ENCODE data around the gene SREBF1. TPM values are rescaled to one million over a fixed set of nuclear protein-coding genes. Genes with fewer than 3 reads are reported as not detected.

The SREBF1 gene
- total RNA-seq, 2 experiments from 2014 or later: 103 to 116 TPM

DNA sequence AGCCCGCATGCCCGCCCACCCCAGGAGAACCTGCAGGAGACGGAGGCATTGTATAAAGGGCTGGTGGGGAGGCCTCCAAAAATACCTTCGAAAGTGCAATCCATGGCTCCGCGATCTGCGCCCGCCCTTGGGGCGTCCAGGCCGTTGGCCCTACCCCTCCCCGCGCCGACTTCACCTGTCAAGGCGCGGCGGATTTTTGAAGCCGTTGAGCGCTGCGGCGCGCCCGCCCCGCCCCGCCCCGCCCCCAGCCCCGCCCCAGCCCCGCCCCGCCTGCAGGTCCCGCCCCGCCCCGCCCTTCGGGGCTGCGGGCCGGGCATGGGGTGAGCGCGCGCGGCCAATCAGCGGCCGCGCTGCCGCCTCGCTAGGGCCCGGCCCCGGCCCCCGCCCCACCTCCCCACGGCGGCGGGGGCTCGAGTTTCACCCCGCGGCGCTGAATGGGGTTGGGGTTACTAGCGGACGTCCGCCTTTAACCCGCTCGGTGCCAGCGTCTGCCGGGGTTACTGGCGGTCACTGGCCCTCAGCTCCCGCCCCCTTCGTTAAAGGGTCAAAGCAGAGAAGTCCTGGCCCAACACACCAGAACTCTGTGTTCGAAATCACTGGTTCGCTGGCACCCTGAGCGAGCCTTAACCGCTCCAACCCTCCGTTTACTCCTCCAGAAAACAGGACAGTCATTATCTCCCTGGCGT is 13.2 kb downstream of the SREBF1 start:
- ATAC-seq (peak; percentile 77), DNase-seq (peak; percentile 86)
- intact Hi-C loops (cut with micrococcal nuclease): no loop called here
- H3K27ac Mint-ChIP-seq: peak overlapping the region; percentile 97
- POLR2A ChIA-PET: interaction anchor here (1.7 to 22.2 kb wide), 4 partner anchors 8 to 26 kb away, joined by 7 to 617 read pairs (median 140); partner anchors contain the start of gene SREBF1
- H3K4me3 Mint-ChIP-seq: peak overlapping the region; percentile 75
- H3K36me3 Mint-ChIP-seq (ENCODE audit: low read depth): peaks cover 57% of the 10 kb centered on the region
- no peaks in the 10 kb centered on the region for H3K27me3 Mint-ChIP-seq
- H3K9me3 Mint-ChIP-seq: no peaks in the 10 kb centered on the region
- peaks cover 95% of the 10 kb centered on the region for H3K4me1 Mint-ChIP-seq (ENCODE audit: low read depth)
- CTCF ChIA-PET: no interaction called here
- TF ChIP-seq, protein P1, sequence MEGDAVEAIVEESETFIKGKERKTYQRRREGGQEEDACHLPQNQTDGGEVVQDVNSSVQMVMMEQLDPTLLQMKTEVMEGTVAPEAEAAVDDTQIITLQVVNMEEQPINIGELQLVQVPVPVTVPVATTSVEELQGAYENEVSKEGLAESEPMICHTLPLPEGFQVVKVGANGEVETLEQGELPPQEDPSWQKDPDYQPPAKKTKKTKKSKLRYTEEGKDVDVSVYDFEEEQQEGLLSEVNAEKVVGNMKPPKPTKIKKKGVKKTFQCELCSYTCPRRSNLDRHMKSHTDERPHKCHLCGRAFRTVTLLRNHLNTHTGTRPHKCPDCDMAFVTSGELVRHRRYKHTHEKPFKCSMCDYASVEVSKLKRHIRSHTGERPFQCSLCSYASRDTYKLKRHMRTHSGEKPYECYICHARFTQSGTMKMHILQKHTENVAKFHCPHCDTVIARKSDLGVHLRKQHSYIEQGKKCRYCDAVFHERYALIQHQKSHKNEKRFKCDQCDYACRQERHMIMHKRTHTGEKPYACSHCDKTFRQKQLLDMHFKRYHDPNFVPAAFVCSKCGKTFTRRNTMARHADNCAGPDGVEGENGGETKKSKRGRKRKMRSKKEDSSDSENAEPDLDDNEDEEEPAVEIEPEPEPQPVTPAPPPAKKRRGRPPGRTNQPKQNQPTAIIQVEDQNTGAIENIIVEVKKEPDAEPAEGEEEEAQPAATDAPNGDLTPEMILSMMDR (IDR thresholded peaks at IDR 0.05): no peak

- no peak for ATAC-seq
- Mint-ChIP-seq H3K36me3 (ENCODE audit: low read depth) (peaks cover 57% of the 10 kb centered on the region), H3K4me1 (ENCODE audit: low read depth) (peaks cover 88% of the 10 kb centered on the region), H3K9me3 (no peaks in the 10 kb centered on the region), H3K27me3 (no peaks in the 10 kb centered on the region), H3K4me3 (peak overlapping the region; percentile 71), H3K27ac (peak overlapping the region; percentile 55)
- POLR2A ChIA-PET: interaction anchor here (0.6 to 22.2 kb wide), 7 partner anchors 11 to 216 kb away, joined by 3 to 617 read pairs (median 3); partner anchors contain the start of genes ATPAF2, GID4 and SREBF1
- DNase-seq: no peak
- TF ChIP-seq, protein P1 (IDR thresholded peaks at IDR 0.05): no peak
- CTCF ChIA-PET: interaction anchor here (0.6 to 1.4 kb wide), 5 partner anchors 10 to 31 kb away, joined by 3 to 7 read pairs (median 4); partner anchors contain the start of gene SREBF1
- intact Hi-C loops (cut with micrococcal nuclease): no loop called here
These were observed 14.2 kb downstream of the SREBF1 start for GRCh38 chr17:17822616-17823015.

DNA sequence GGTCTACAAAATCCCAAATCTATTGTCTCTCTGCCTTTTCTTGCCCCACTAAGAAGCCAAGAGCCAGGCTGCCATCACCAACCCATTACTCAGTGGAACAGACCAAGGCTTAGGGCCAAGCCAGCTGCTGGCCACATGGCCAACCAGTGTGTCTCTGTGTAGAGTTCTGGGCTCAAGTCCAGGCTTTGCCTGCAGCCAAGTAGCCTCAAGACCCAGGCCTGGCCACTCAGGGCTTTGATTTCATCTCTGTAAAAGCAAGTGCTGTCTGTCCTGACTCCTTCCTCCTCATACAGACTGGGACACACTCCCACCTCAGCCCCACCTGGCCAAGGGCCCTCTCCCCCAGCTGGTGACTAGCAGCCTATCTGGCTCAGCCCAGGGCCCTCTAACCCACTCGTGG is 14.6 kb downstream of the SREBF1 start:
- POLR2A ChIA-PET: interaction anchor here (0.6 to 22.2 kb wide), 8 partner anchors 10 to 216 kb away, joined by 3 to 617 read pairs (median 3); partner anchors contain the start of genes ATPAF2, GID4 and SREBF1
- H3K27ac Mint-ChIP-seq: peak overlapping the region; percentile 55
- H3K27me3 Mint-ChIP-seq: no peaks in the 10 kb centered on the region
- ATAC-seq: no peak
- TF ChIP-seq, protein P1 (IDR thresholded peaks at IDR 0.05): no peak
- CTCF ChIA-PET: interaction anchor here (0.6 to 2.5 kb wide), 7 partner anchors 10 to 95 kb away, joined by 3 to 10 read pairs (median 4); partner anchors contain the start of gene SREBF1
- H3K4me1 Mint-ChIP-seq (ENCODE audit: low read depth): peaks cover 83% of the 10 kb centered on the region
- H3K4me3 Mint-ChIP-seq: peak overlapping the region; percentile 71
- H3K36me3 Mint-ChIP-seq (ENCODE audit: low read depth): peaks cover 59% of the 10 kb centered on the region
- intact Hi-C loops (cut with micrococcal nuclease): no loop called here
- DNase-seq: no peak
- no peaks in the 10 kb centered on the region for H3K9me3 Mint-ChIP-seq

GRCh38 chr17:17820463-17821158 is 16.2 kb downstream of the SREBF1 start:
- ChIA-PET POLR2A (interaction anchor here (0.6 to 22.2 kb wide), 9 partner anchors 9 to 154 kb away, joined by 3 to 617 read pairs (median 3); partner anchors contain the start of gene SREBF1), CTCF (interaction anchor here (1.1 to 2.5 kb wide), 13 partner anchors 8 to 217 kb away, joined by 3 to 11 read pairs (median 5); partner anchors contain the start of gene SREBF1)
- Mint-ChIP-seq H3K9me3 (no peaks in the 10 kb centered on the region), H3K4me3 (peak overlapping the region; percentile 25), H3K36me3 (ENCODE audit: low read depth) (peaks cover 54% of the 10 kb centered on the region), H3K27ac (peak overlapping the region; percentile 84), H3K27me3 (no peaks in the 10 kb centered on the region), H3K4me1 (ENCODE audit: low read depth) (peaks cover 68% of the 10 kb centered on the region)
- DNase-seq (no peak), ATAC-seq (no peak)
- TF ChIP-seq, protein P1 (IDR thresholded peaks at IDR 0.05): no peak
- intact Hi-C loops (cut with micrococcal nuclease): no loop called here
